Fibroblast of the aortic adventitia (primary cell): ENCODE results near the gene CHSY3. TPM values are rescaled to one million over a fixed set of nuclear protein-coding genes. Genes with fewer than 3 reads are reported as not detected.

Source experiments
- DNase-seq: peaks from one replicate; pipeline ENCODE4 v3.0.0-alpha.2; 2010; ENCODE audit warnings: low read depth
- H3K4me3 ChIP-seq: 2 replicates; pipeline ENCODE4 v1.5.1; 2011; ENCODE audit warnings: low read depth, mild to moderate bottlenecking, control low read depth, low read length, moderate library complexity
- total RNA-seq: library from RNA; depleted of rRNA; stranded (reverse); fragments of >200 nt; gene quantifications from 2 replicates; pipeline ENCODE4 v1.2.3, GENCODE V29; 2012; ENCODE audit warnings: low replicate concordance
- TF ChIP-seq, protein P1 (sequence below): IDR thresholded peaks from 2 replicates; pipeline ENCODE4 v1.5.1; 2011; ENCODE audit warnings: mild to moderate bottlenecking, low read length, control low read depth, inconsistent platforms; ENCODE audit not compliant: insufficient read depth

CHSY3 gene
- total RNA-seq, 1 donor, result 2.9 TPM

DNA sequence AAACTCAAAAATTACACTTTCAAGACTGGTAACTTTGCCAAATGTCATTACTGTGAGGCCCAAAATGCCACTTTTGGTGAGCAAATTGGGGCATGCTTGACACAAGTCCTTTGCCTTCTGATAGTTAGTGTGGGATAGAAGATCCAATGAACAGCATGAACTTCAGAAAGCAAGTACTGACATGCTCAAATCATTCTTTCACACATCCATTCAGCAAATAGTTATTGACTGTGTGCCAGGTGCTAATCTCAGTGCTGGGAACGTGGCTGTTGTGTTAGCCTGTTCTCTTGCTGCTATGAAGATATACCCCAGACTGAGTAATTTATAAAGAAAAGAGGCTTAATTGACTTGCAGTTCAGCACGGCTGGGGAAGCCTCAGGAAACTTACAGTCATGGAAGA, 247.0 kb downstream of the CHSY3 start:
- TF ChIP-seq, protein P1, sequence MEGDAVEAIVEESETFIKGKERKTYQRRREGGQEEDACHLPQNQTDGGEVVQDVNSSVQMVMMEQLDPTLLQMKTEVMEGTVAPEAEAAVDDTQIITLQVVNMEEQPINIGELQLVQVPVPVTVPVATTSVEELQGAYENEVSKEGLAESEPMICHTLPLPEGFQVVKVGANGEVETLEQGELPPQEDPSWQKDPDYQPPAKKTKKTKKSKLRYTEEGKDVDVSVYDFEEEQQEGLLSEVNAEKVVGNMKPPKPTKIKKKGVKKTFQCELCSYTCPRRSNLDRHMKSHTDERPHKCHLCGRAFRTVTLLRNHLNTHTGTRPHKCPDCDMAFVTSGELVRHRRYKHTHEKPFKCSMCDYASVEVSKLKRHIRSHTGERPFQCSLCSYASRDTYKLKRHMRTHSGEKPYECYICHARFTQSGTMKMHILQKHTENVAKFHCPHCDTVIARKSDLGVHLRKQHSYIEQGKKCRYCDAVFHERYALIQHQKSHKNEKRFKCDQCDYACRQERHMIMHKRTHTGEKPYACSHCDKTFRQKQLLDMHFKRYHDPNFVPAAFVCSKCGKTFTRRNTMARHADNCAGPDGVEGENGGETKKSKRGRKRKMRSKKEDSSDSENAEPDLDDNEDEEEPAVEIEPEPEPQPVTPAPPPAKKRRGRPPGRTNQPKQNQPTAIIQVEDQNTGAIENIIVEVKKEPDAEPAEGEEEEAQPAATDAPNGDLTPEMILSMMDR, result no peak
- no peak overlapping the region for H3K4me3 ChIP-seq
- DNase-seq, result no peak

DNA sequence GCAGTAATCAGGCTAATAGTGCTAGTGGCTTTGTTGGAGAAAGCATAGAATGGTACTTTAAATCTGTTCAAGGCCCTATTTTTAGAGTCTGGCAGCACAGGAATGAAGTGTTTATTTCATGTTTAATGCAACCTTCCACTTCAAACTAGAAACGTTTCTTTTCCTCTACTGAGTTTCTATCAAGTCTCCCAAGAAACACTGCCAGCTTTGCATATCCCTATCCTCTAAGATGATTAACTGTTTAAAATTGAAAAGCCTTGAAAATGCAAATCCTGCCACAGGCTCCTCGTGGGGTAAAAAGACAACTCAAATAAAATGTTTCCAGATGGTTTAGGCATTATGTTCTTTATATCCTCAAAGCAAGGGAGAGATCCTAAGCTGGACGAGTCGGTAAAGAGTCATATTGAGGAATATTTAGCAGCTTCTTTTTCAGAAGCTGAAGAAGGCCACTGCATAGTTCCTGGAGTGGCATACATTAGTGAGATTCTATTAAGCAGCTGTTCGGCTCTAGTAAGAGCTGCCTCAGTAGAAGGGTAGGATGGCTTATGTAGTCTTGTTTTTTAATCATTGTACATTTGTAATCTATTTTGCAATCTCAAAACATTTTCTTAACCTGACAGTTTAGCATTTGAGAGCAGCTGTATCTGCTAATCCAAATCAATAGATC, 251.2 kb downstream of the CHSY3 start:
- DNase-seq, result no peak
- TF ChIP-seq, protein P1, result no peak
- no peak overlapping the region for H3K4me3 ChIP-seq

DNA sequence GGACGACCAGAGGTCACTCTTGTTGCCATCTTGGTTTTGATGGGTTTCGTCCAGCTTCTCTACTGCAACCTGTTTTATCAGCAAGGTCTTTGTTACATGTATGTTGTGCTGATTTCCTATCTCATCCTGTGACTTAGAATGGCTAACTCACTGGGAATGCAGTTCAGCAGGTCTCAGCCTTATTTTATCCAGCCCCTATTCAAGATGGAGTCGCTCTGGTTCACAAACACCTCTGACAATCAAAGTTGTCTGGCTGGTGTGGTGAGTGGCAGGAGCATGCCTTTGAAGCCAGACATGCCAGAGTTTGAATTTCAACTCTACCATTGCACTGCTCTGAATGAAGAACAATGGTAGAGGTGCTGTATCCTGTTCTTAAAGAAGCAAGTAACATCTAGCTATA, 253.8 kb downstream of the CHSY3 start:
- TF ChIP-seq, protein P1, result no peak
- H3K4me3 ChIP-seq, result no peak overlapping the region
- DNase-seq, result no peak

DNA sequence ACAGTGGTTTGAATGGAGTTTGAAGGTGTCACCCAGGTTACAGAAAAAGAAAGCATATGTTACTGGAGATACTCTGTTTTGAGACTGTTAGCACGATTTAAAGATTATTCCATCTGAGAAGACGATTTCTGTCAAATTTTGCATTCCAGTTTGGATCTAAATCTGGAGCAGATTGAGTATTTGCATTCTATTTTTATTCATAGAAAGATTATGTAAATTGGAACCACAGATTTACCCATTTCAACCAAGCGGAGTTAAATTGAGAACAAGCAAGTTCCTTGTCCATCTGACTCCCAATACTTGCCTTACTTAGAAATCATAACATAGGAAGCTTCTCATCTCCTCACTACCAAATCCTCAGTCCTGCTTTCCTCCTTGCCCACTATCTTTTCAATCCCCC, 255.7 kb downstream of the CHSY3 start:
- TF ChIP-seq, protein P1, result no peak
- DNase-seq, result no peak
- H3K4me3 ChIP-seq, result no peak overlapping the region

DNA sequence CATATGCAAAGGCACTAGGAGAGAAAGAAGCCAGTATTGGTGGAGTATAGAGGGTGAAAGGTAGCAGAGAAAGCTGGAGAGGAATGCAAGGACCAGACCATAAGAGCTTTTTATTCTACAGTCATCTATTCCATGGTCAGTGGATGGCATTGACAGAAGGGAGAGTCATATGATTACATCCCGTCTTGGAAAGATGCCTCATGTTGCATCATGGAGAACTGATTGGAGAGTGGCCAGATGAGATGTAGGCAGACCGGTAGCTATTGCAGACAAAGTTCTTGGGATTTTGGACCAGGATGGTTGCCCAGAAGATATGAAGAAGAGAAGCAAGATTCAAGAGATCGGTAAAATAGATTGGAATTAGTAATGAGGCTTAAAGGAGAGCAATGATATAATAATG, 260.7 kb downstream of the CHSY3 start:
- no peak overlapping the region for H3K4me3 ChIP-seq
- TF ChIP-seq, protein P1, result no peak
- peak; percentile 25 for DNase-seq

DNA sequence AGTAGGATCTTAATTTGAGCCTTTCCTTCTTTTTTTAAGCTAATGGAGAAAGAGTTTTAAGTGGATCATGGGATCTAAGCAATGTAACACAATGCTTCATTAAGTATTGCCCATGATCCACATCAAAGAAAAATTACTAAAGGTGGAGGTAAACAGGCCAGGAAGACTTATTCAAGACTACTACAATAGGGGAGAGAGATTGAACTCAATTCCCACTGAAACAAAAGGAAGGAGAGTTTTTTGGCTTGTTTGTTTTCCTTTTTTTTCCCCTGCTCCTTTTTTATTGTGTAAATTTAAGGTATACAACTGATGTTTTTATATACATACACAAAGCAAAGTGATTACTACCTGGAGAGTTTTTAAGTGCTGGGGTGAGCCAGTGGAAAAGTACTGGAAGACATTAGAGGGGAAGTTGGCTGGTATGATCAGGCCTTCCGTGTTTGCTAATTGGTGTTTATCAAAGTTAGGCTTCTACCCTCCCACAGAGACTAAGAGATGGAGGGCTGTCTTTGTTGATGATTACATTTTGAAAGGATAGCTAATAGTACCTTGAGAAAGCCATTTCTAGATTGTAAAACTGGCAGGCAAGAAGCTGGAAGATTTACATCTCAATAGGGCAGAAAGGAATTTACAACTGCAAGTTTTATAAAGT, 262.7 kb downstream of the CHSY3 start:
- H3K4me3 ChIP-seq, result no peak overlapping the region
- TF ChIP-seq, protein P1, result no peak
- no peak for DNase-seq

DNA sequence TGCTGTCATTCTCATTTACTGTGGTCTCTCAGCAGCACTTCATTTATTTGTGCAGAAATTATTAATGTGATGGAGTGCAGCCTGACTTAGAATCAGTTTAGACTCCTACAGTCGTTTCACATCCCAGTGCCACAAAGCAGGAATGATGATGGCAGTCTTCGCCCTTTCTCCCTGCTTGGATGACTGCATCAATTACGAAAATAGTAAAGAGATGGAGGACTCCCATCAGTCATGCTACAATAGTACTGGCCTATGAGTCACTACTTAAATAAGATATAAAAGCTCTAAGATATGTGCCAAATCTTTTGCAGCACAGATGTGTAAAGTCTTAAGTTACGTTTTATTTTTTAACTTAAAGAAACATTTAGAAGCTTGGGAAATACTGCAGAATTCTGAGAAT, 263.9 kb downstream of the CHSY3 start:
- DNase-seq, result peak; percentile 30
- no peak overlapping the region for H3K4me3 ChIP-seq
- TF ChIP-seq, protein P1, result no peak
